ENCODE data around the gene S1PR4. TPM values are rescaled to one million over a fixed set of nuclear protein-coding genes. Genes with fewer than 3 reads are reported as not detected.

S1PR4 gene
- total and polyA plus RNA-seq, 2 of the 13 experiments (the other 11 are each of a cell fraction or from before 2014, with no cell fraction given) = 0.07 to 0.09 TPM

- H3K9ac ChIP-seq (ENCODE audit: insufficient read depth, low read depth, low read length) = peak overlapping the region; percentile 88; the same call in 1 of the 2 replicates
- H2AFZ ChIP-seq (ENCODE audit: low read length) = no peak overlapping the region
- H3K9me3 ChIP-seq (ENCODE audit: low read length) = no peaks in the 10 kb centered on the region
- H3K4me3 ChIP-seq (replicated peaks in 1 of 3; ENCODE audit: insufficient read depth in 1 of 3, low read depth in 2 of 3, low read length in 3 of 3) = peak overlapping the region in 1 of 3 experiments; percentile 93; a peak in 2 of 6 replicates
- peaks cover 2 to 6% of the 10 kb centered on the region in 2 experiments; a peak in 3 of 5 replicates for H3K36me3 ChIP-seq (replicated peaks in 1 of 2; ENCODE audit: control insufficient read depth in 1 of 2, insufficient read depth in 2 of 2, low read length in 2 of 2)
- no peak for FAIRE-seq
- peaks cover 45% of the 10 kb centered on the region for H3K79me2 ChIP-seq (ENCODE audit: insufficient read depth, low read length)
- WGBS (ENCODE audit: low lambda C conversion rate) = 87% methylated on average over 26 of the region's 36 CpGs
- in situ Hi-C loops (cut with HindIII; ENCODE audit: extremely low pct_ligation_motif_present, low pct_unique_long_range_greater_than_20kb) (no loop called here), intact Hi-C loops (cut with micrococcal nuclease; ENCODE audit: unreplicated experiment) (no loop called here)
- BruUV-seq (replicated peaks) = no TSS peak
- ATAC-seq = no peak
- H3K4me1 ChIP-seq (ENCODE audit: insufficient read depth, low read length) = peaks cover 32% of the 10 kb centered on the region
- no peak for DNase-seq (ENCODE audit: low spot score)
- peaks cover 7% of the 10 kb centered on the region; the same call in 1 of the 2 replicates for H4K20me1 ChIP-seq (ENCODE audit: insufficient read depth, low read length)
- TF ChIP-seq AGO2 (optimal IDR thresholded peaks at IDR 0.05; ENCODE audit: low read depth, low read length) (peak; percentile 38), ARNT (IDR thresholded peaks at IDR 0.05) (no peak)
- POLR2A ChIA-PET = no interaction called here
- H3K27ac ChIP-seq (ENCODE audit: extremely low read length, insufficient read depth, low read length) = no peak overlapping the region
- no peaks in the 10 kb centered on the region for H3K27me3 ChIP-seq (ENCODE audit: control insufficient read depth in 1 of 2, insufficient read depth in 2 of 2, low read length in 2 of 2)
- peak overlapping the region; percentile 95 for H3K4me2 ChIP-seq (ENCODE audit: low read depth, low read length)
- CTCF ChIA-PET (ENCODE audit: low intra/inter-chr PET ratio, low total read pairs) = no interaction called here
Measured at GRCh38 chr19:3187662-3188511, 9.3 kb downstream of the S1PR4 start.

GRCh38 chr19:3188627-3189596 is 10.3 kb downstream of the S1PR4 start:
- Histone ChIP-seq H3K4me1 (ENCODE audit: insufficient read depth, low read length) (peaks cover 32% of the 10 kb centered on the region), H3K4me3 (replicated peaks in 1 of 3; ENCODE audit: insufficient read depth in 1 of 3, low read depth in 2 of 3, low read length in 3 of 3) (no peak overlapping the region), H3K9ac (ENCODE audit: insufficient read depth, low read depth, low read length) (no peak overlapping the region), H3K4me2 (ENCODE audit: low read depth, low read length) (peak overlapping the region; percentile 12; the same call in 1 of the 2 replicates), H3K9me3 (ENCODE audit: low read length) (no peaks in the 10 kb centered on the region), H3K27ac (ENCODE audit: extremely low read length, insufficient read depth, low read length) (no peak overlapping the region), H4K20me1 (ENCODE audit: insufficient read depth, low read length) (peaks cover 7% of the 10 kb centered on the region; the same call in 1 of the 2 replicates), H3K36me3 (replicated peaks in 1 of 2; ENCODE audit: control insufficient read depth in 1 of 2, insufficient read depth in 2 of 2, low read length in 2 of 2) (peaks cover 2 to 10% of the 10 kb centered on the region in 2 experiments; a peak in 3 of 5 replicates), H2AFZ (ENCODE audit: low read length) (no peak overlapping the region), H3K27me3 (ENCODE audit: control insufficient read depth in 1 of 2, insufficient read depth in 2 of 2, low read length in 2 of 2) (no peaks in the 10 kb centered on the region), H3K79me2 (ENCODE audit: insufficient read depth, low read length) (peaks cover 45% of the 10 kb centered on the region)
- no peak for DNase-seq (ENCODE audit: low spot score)
- no peak for FAIRE-seq
- in situ Hi-C loops (cut with HindIII; ENCODE audit: extremely low pct_ligation_motif_present, low pct_unique_long_range_greater_than_20kb) = no loop called here
- intact Hi-C loops (cut with micrococcal nuclease; ENCODE audit: unreplicated experiment) = no loop called here
- WGBS (ENCODE audit: low lambda C conversion rate) = 94% methylated on average over 20 of the region's 35 CpGs
- ATAC-seq = no peak
- ChIA-PET CTCF (ENCODE audit: low intra/inter-chr PET ratio, low total read pairs) (no interaction called here), POLR2A (no interaction called here)
- BruUV-seq (replicated peaks) = no TSS peak
- TF ChIP-seq, protein P1, sequence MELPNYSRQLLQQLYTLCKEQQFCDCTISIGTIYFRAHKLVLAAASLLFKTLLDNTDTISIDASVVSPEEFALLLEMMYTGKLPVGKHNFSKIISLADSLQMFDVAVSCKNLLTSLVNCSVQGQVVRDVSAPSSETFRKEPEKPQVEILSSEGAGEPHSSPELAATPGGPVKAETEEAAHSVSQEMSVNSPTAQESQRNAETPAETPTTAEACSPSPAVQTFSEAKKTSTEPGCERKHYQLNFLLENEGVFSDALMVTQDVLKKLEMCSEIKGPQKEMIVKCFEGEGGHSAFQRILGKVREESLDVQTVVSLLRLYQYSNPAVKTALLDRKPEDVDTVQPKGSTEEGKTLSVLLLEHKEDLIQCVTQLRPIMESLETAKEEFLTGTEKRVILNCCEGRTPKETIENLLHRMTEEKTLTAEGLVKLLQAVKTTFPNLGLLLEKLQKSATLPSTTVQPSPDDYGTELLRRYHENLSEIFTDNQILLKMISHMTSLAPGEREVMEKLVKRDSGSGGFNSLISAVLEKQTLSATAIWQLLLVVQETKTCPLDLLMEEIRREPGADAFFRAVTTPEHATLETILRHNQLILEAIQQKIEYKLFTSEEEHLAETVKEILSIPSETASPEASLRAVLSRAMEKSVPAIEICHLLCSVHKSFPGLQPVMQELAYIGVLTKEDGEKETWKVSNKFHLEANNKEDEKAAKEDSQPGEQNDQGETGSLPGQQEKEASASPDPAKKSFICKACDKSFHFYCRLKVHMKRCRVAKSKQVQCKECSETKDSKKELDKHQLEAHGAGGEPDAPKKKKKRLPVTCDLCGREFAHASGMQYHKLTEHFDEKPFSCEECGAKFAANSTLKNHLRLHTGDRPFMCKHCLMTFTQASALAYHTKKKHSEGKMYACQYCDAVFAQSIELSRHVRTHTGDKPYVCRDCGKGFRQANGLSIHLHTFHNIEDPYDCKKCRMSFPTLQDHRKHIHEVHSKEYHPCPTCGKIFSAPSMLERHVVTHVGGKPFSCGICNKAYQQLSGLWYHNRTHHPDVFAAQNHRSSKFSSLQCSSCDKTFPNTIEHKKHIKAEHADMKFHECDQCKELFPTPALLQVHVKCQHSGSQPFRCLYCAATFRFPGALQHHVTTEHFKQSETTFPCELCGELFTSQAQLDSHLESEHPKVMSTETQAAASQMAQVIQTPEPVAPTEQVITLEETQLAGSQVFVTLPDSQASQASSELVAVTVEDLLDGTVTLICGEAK (IDR thresholded peaks at IDR 0.05) = peak; percentile 81
- TF ChIP-seq, protein P1 (CRISPR knock-in tag; IDR thresholded peaks at IDR 0.05) = peak; percentile 99
- TF ChIP-seq HNRNPL (IDR thresholded peaks at IDR 0.05; ENCODE audit: low read depth, low read length) = 0 out of 2 replicates have a peak, but pooled peaks have one; percentile 46

Measured in HepG2 (cell line).